NCI-H2227 (cell line): ENCODE measurements around the gene NUBP2.

Experiments used
- DNase-seq: peaks from one replicate; lab custom pipeline; 2025; ENCODE audit not compliant: unreplicated experiment; lab: John Stamatoyannopoulos, UW

The NUBP2 gene

DNA sequence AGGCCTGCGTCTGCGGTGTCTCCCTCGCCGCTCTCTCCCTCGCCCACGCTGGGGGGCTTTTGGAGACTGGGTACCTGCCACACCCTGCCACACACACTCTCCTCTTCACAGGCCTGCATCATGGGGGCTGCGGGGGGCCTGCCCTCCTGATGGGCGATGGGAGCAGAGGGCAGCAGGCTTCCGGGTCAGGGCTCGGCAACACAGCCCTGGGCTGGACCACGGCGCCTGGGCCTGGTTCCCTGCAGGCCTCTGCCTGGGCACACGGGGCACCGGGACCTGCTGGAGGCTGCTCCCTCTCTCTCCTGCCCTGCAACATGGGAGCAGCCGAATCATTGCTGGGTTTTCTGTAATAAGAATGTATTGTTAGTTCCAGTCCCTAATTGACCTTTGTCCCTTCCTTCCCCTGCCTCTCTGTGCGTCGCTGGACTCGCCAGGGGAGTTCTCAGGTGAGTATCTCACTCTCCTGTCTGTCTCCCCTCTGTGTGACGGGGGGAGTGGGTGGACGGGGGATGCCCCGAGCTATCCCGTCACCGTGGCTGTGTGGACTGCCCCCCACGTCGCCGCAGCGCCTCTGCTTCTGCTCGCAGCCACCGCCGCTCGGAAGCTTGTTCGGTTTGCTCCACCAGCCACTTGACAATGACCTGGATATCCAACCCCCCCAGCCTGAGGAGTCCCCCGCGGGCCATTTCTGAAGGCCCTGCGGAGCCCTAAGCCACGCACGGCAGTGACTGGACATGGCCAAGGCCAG is 24.9 kb upstream of the NUBP2 start:
- no peak for DNase-seq

DNA sequence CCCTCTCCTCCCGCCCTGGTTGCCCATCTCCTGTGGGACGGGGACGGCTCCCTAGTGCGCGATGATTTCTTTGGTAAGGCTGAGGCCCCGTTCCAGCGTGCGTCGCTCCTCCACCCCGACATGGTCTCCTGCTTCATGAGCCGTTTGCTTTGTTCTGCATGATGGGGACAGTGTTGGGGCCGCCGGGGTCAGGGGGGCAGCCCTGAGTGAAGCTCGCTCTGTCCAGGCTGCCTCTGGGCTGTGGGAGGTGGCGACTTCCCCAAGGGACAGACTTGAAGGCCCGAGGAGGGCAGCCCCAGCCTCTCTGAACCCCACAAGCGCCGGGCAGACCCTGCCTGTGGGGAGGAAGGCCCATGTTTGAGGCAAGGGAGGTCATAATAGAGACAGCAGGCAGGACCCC is 23.8 kb upstream of the NUBP2 start:
- no peak for DNase-seq

DNA sequence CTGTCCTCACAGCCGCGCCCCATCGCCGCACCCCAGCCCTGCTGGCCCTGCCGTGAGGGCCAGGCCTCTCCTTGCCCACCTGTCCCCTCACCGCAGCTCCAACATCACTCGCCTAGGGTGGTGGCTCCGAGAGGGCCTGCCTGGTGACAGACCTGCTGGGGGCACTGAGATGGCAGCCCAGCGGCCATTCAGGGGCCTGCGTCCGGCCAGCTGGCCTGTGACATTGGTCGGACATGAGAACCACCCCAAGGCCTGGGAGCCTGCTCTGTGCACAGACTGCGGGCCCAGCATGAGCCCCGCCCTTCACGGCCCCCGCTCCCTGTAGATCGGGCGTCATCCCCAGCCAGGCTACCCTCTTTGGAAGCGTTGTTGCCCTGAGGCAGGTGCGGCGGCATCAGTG is 23.2 kb upstream of the NUBP2 start:
- DNase-seq: no peak

DNA sequence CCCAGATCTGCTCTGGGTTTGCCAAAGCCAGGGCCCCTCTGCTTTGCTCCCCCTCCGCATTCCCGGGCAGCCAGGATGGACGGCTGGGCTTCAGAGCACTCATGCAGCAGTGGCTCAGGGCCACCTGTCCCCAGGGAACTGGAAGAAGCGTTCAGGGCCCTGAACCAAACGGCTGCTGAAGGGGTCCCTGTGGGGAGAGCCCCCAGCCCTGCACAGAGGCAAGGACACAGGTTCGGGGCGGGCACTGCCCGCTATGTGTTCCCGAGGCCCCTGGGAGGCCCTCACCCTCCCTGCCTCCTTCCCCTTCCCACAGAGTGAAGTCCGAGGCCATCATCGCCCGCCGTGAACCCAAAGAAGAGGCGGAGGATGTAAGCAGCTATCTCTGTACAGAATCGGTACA is 21.8 kb upstream of the NUBP2 start:
- DNase-seq: no peak

DNA sequence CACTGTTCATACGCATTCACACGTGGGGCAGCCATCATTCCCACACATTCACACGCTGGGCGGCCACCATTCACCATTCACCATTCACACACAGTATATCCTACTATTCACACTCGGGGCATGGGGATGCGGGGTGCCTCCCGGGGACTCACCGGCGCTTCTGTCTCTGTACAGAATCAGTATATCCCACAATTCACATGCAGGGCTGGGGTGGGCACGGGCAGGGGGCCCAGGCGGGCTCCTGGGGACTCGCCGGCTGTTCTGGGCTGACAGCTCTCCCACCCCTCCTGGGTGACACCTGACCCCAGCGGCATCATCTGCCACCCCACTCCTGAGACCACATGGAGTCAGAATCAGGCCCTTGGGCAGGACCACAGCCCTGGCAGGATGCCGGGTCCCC is 21.0 kb upstream of the NUBP2 start:
- no peak for DNase-seq

DNA sequence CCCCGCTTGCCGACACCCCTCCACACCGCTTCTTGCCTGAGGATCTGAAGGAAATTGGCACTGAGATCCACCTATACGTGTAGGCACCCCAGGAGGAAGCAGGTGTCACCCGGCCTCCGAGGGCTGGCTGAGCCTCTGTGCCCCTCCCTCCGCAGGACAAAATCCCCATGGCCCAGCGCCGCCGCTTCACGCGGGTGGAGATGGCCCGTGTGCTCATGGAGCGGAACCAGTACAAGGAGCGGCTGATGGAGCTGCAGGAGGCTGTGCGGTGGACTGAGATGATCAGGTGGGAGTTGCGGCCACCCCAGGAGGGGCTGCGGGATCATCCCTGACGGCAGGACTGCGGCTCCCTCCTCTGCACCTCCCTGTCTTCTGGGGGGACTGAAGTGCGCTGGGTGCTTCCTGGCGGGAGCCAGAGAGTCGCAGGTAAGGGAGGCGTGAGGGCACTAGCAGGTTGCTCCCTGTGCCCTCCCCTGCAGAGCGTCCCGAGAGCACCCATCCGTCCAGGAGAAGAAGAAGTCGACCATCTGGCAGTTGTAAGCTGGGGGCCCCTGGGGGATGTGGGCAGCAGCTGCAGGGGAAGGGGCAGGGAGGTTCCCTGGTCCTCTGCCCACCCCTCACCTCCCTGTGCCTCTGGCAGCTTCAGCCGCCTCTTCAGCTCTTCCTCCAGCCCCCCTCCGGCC is 20.4 kb upstream of the NUBP2 start:
- DNase-seq: no peak

DNA sequence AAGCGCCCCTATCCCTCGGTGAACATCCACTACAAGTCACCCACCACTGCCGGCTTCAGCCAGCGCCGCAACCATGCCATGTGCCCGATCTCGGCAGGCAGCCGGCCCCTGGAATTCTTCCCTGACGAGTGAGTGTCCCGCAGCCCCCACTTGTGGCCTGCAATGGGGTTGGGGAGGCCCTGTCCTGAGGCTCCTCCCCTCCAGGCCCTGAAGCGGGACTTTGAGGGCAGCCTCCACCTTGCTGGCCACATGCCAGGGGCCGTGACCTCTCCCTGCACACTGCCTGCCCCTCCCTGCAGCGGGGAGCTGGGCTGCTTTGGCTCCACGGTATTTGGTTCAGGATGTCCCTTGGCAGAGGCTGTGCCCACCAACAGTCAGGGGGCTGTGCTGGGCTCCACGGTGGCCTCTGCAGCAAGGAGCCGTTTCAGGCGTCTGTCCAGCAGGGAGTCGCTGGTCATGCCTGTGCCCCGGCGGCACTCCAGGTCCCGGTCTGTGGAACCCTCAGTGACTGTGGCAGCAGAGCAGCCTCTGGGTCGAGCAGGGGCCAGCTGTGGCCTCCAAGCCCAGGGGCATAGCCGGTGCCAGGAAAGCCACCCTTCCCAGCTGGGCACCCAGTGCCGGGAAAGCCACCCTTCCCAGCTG is 19.8 kb upstream of the NUBP2 start:
- DNase-seq: no peak

DNA sequence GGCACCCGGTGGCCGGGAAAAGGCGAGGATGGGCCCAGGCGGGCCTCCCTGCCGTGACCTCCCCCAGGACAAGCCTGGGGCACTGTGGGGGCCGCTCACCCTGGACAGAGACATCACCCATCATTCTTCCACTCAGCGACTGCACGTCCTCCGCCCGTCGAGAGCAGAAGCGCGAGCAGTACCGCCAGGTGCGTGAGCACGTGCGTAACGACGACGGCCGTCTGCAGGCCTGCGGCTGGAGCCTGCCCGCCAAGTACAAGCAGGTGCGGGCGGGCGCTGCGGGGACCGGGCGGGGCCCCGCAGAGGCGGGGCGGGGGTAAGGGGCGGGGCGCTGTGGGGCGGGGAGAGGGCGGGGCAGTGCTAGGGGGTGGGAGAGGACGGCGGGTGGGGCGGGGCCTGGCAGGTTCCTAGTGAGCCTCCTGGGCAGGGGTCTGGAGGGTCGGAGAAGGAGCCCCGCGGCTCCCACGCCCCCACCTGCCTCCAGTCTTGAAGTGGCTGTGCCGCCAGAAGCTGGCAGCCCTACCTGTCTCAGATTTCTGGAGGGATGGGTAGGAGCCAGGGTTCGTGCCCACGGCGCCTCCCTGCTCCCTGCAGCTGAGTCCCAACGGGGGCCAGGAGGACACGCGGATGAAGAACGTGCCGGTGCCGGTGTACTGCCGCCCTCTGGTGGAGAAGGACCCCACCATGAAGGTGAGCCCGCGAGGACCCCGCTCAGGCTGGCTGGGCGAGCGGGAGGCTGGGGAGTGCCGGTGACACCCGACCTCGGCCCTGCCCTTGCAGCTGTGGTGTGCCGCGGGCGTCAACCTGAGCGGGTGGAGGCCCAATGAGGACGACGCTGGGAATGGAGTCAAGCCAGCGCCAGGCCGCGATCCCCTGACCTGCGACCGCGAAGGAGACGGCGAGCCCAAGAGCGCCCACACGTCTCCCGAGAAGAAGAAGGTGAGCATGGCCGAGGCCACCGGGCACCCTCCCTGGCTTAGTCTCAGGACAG is 18.9 kb upstream of the NUBP2 start:
- no peak for DNase-seq

DNA sequence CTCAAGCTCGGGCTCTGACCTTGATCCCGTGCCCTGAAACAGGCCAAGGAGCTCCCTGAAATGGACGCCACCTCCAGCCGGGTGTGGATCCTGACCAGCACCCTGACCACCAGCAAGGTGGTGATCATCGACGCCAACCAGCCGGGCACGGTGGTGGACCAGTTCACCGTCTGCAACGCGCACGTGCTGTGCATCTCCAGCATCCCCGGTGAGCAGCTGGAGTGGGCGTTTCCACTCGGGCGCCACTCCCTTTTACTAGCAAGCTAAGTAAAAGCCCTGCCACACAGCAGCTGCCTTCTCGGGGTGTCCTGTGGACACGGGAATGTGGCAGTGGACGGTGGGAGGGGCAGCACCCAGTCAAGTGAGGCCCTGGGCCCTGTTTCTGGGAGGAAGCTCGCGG is 17.8 kb upstream of the NUBP2 start:
- DNase-seq: no peak

DNA sequence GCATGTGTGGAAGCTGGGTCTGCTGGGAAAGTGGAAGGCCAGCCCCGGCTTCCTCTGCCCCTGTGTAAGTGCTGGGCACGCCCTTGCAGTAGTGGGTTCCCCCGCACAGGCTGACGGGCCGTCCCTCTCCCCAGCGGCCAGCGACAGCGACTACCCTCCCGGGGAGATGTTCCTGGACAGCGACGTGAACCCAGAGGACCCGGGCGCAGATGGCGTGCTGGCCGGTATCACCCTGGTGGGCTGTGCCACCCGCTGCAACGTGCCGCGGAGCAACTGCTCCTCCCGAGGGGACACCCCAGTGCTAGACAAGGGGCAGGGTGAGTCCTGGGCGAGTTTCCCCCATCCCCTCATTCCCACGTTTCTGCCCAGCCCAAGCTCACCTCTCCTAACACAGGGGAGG is 16.9 kb upstream of the NUBP2 start:
- no peak for DNase-seq

DNA sequence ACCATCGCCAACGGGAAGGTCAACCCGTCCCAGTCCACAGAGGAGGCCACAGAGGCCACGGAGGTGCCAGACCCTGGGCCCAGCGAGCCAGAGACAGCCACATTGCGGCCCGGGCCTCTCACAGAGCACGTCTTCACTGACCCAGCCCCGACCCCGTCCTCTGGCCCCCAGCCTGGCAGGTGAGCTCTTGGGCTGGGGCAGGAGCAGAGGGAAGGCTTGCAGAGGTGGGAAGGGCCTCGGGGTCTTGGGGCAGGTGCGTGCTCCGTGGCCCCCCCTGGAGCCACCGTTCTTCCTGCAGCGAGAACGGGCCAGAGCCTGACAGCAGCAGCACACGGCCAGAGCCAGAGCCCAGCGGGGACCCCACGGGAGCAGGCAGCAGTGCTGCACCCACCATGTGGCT is 16.5 kb upstream of the NUBP2 start:
- DNase-seq: no peak

DNA sequence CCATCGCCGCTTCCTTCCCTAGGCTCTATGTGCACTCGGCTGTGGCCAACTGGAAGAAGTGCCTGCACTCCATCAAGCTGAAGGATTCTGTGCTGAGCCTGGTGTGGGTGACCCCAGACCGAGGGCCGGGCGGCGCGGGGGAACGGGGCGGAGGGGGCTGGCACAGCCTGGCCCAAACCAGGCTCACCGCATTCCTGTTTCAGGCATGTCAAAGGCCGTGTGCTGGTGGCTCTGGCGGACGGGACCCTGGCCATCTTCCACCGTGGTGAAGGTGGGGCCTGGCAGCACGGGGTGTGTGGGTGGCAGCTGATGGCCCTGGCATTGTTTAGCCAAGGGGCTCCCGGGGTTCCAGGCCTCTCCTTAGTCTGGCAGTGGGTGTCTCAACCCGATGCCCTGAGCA is 16.1 kb upstream of the NUBP2 start:
- DNase-seq: no peak

DNA sequence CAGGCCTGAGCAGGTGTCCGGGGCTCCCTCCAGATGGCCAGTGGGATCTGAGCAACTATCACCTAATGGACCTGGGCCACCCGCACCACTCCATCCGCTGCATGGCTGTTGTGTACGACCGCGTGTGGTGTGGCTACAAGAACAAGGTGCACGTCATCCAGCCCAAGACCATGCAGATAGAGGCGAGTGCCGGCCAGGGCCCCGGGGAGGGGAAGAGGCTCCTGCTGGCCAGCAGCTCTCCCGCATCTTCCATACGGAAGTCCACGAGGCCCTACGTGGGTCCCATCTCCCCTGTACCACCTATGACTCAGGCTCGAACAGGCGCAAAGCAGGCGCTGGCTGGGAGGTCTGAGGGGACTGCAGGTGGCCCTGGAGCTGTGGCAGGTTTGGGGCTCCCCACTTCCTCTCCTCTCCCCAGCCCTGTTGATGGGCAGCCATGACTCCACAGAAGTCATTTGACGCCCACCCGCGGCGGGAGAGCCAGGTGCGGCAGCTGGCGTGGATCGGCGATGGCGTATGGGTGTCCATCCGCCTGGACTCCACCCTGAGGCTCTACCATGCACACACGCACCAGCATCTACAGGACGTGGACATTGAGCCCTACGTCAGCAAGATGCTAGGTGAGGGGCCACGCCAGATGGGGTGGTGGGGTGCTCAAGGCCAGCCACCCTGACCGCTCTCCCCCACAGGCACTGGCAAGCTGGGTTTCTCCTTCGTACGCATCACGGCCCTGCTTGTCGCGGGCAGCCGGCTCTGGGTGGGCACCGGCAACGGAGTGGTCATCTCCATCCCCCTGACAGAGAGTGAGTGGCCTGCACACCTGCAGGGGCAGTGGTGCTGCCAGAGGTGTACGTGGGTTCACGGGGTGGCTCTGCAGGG is 15.4 kb upstream of the NUBP2 start:
- DNase-seq: no peak

DNA sequence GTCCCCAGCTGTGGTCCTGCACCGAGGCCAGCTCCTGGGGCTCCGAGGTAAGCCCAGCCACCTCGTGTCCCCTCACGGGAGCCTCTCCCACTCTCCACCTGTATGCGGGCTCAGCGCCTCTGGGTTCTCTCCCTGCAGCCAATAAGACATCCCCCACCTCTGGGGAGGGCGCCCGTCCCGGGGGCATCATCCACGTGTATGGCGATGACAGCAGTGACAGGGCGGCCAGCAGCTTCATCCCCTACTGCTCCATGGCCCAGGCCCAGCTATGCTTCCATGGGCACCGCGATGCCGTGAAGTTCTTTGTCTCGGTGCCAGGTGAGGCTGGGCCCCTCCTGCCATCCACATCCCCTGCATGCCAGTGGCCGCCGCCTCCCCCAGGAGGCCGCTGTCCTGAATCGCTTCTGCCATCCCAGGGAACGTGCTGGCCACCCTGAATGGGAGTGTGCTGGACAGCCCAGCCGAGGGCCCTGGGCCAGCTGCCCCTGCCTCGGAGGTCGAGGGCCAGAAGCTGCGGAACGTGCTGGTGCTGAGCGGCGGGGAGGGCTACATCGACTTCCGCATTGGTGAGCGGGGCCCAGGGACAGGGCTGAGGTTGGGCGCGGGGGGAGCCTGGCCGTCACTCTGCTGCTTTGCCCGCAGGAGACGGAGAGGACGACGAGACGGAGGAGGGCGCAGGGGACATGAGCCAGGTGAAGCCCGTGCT is 14.5 kb upstream of the NUBP2 start:
- DNase-seq: no peak

DNA sequence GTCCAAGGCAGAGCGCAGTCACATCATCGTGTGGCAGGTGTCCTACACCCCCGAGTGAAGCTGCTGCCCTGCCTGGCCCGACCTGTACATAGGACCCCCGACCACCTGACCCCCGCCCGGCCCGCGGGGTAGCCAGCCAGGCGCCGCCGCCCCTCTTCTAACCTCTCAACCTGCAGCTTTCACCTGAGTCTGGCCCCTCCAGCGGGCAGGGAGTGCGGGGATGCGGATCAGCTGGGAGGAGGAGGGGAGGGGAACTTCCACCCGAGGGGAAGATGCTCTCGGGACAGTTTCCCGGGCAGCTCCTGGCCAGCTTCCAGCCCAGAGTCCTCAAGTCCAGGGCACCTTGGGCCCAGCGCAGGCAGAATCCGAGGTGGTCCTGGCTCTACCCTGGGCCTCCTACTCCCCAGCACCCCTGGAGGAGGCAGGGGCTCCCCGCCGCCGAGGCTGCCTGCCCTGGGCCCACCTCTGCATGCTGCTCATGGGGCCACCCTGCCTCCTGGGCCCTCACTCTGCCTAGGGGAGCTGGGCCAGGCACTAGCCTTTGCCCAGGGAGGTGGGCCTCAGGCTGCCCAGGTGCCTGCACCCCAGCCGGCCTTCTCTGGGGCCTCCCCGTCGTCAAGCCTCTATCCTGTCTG is 13.9 kb upstream of the NUBP2 start:
- no peak for DNase-seq

DNA sequence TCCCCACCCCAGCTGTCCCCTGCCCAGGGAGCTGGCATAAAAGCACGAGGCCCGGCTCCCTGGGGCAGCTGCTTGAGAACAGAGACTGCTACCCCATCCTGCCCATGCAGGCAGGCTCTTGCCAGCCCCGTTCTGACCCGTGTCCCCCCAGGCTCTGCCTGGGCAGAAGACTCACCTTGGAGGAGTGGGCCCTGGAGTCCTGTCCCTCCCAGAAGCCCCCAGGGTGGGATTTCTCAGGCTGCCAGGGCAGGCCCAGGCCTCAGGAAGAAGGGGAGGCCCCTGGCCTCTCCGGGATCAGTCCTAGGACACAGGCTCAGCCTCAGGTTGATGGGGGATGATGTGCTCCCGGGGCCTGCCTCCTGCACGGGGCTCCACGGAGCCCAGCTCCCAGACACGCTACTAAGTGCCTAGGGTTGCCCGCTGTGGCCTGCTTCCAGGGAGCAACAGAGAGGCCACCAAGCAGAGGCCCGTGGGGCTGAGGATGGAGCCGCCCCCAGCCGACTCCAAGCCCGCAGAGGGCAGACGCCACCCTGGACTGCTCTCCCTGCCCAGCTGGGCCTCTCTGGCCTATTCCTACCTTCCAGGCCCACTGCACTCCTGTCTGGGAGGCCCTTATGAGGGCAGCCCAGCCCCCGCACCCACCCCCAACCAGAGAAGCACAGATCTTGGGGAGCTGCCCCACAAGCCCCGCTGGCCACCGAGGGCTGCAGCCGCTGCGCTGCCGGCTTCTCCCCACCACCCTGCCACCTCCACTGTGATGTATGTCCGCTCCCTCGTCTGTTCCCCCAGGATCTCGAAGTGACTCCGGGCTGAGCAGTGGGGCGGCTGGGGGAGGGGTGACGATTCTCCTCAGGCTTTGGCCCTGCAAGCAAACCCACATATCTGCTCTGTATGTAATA is 13.1 kb upstream of the NUBP2 start:
- no peak for DNase-seq

DNA sequence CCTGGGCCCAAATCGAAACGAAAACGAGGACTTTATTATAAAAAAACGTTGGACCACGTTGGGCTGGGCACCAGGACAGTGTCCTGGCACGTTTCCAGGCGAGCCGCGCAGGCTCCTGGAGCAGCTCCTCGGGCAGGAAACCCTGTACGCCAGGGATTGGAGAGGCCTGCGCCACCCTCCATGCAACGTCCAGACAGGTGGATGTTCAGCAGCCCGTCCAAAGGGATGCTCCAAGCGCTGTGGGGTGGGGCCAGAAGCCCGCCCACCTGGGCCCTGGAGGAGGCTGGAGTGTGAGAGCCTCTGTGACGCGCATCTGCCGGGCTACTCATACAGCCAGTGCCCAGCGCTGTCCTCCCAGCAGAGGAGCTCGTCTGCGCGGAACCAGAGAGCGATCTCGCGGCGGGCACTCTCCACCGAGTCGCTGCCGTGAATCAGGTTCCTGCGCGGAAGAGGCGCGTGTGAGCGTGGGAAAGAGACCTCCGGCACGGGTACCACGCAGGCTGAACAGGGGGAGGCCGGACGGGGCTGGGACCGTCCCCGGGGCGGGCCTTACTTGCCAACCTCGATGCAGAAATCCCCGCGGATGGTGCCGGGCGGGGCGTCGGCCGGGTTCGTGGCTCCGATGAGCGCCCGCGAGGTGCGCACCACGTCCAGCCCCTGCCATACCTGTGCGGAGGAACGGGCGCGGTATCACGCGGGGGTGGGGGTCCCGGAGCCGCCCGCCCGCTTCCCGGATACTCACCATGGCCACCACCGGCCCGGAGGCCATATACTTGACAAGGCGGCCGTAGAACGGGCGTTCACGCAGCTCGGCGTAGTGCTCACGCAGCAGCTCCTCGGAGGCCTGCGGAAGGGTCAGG is 12.2 kb upstream of the NUBP2 start:
- DNase-seq: peak; percentile 84
